Panc1 (cell line): ENCODE data around the gene SLC15A1. TPM values are rescaled to one million over a fixed set of nuclear protein-coding genes. Genes with fewer than 3 reads are reported as not detected.

Source experiments
- ATAC-seq: fragments of 200-7000 bp; cut with Tn5 transposase; 2 replicates; pipeline ENCODE4 v1.9.1; 2020; ENCODE audit warnings: mild to moderate bottlenecking, moderate library complexity
- BruUV-seq: library from RNA; stranded (reverse); fragments of 400-500 nt; replicated peaks from 2 replicates; lab custom pipeline; 2021; lab: Mats Ljungman, UMichigan
- CTCF ChIA-PET: fragments of 300-600 bp; sonication (Branson Sonifier 250); formaldehyde crosslinking; loops from one replicate; lab custom pipeline; 2022; ENCODE audit warnings: antibody characterized with exemption; lab: Charles Lee
- POLR2A ChIA-PET: fragments of 300-600 bp; sonication (Branson Sonifier 250); formaldehyde crosslinking; loops from one replicate; lab custom pipeline; 2022; ENCODE audit warnings: antibody characterized with exemption; lab: Charles Lee
- DNase-seq: peaks from one replicate; pipeline ENCODE4 v3.0.0-alpha.2; 2010; ENCODE audit warnings: low read depth, low spot score
- H3K27ac ChIP-seq: 2 replicates; pipeline ENCODE4 v1.5.1; 2011; ENCODE audit warnings: mild to moderate bottlenecking, low read length, inconsistent platforms
- H3K27me3 ChIP-seq: fragments of 200-500 bp; sonication (Bioruptor generic); 2 replicates; pipeline ENCODE4 v1.6.0; 2014; ENCODE audit warnings: low read length, inconsistent platforms; ENCODE audit not compliant: control insufficient read depth, insufficient read depth
- H3K36me3 ChIP-seq: fragments of 200-500 bp; sonication (Bioruptor generic); 2 replicates; pipeline ENCODE4 v1.5.1; 2014; ENCODE audit warnings: inconsistent platforms, mild to moderate bottlenecking, low read length, moderate library complexity; ENCODE audit not compliant: control insufficient read depth, insufficient read depth
- H3K4me1 ChIP-seq: 2 replicates; pipeline ENCODE4 v1.5.1; 2011; ENCODE audit warnings: inconsistent platforms, mild to moderate bottlenecking, low read length, moderate library complexity; ENCODE audit not compliant: control insufficient read depth, insufficient read depth
- H3K4me3 ChIP-seq, 2 experiments: 2 replicates each; pipeline ENCODE4 v1.5.1; 2011 to 2012; ENCODE audit warnings: low read depth in 2 of 2, low read length in 2 of 2, mild to moderate bottlenecking in 2 of 2, inconsistent platforms in 1 of 2, moderate library complexity in 1 of 2
- H3K9me3 ChIP-seq: fragments of 200-500 bp; sonication (Bioruptor generic); 2 replicates; pipeline ENCODE4 v1.5.1; 2014; ENCODE audit warnings: low read depth, mild to moderate bottlenecking, inconsistent platforms, low read length, moderate library complexity; ENCODE audit not compliant: control insufficient read depth, insufficient read depth
- POLR2AphosphoS5 ChIP-seq: IDR thresholded peaks from 2 replicates; pipeline ENCODE4 v1.6.1; 2012; ENCODE audit warnings: mild to moderate bottlenecking, low read depth, low read length, moderate library complexity
- REST ChIP-seq, 2 experiments: IDR thresholded peaks; 2 replicates each; pipeline ENCODE4 v1.6.1; 2011 to 2012; ENCODE audit warnings: low read depth in 2 of 2, control low read depth in 1 of 2, low read length in 1 of 2, mild to moderate bottlenecking in 1 of 2, moderate library complexity in 1 of 2; ENCODE audit not compliant: insufficient read depth in 1 of 2
- SIN3A ChIP-seq: IDR thresholded peaks from 2 replicates; pipeline ENCODE4 v1.6.1; 2012; ENCODE audit warnings: low read depth, mild to moderate bottlenecking, low read length, moderate library complexity, borderline replicate concordance; ENCODE audit not compliant: insufficient read depth
- TCF7L2 ChIP-seq: IDR thresholded peaks from 2 replicates; pipeline ENCODE4 v1.6.1; 2011; ENCODE audit warnings: mild to moderate bottlenecking, low read depth, low read length, inconsistent platforms
- in situ Hi-C: cut with HindIII; loops from 2 replicates; pipeline ENCODE4 v1.10.0; 2016; ENCODE audit warnings: low sequenced_read_pairs, low pct_unique_long_range_greater_than_20kb
- intact Hi-C: fragments of 100-400 bp; cut with micrococcal nuclease; formaldehyde crosslinking; loops from one replicate; pipeline ENCODE4 v1.10.0; 2022; ENCODE audit not compliant: unreplicated experiment
- total RNA-seq: library from RNA; stranded (reverse); gene quantifications from one replicate; pipeline ENCODE4 v1.2.1, GENCODE V29; 2021; ENCODE audit not compliant: unreplicated experiment
- TF ChIP-seq, protein P1 (sequence below): fragments of 450-650 bp; IDR thresholded peaks from 2 replicates; pipeline ENCODE4 v1.5.1; 2017; ENCODE audit warnings: mild to moderate bottlenecking

Gene SLC15A1
- total RNA-seq, 1 experiment from 2014 or later: 0.18 TPM

DNA sequence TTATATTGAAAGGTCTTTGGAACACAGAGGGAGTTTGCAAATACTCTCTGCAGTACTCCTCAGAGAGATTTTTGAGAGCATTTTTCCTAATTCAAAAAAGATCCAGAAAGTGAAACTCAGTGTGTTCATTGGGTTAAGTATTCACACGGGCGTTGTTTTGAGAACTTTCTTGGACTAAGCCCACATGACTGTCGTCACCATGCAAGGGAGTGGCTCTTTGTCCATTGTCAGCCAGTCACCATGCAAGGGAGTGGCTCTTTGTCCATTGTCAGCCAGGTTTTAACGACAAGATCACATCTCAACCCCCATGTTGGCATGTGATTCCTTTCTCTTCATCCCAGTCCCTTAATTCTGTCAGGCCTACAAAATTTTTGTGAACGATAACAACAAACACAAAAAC, 94.3 kb downstream of the SLC15A1 start:
- POLR2A ChIA-PET: no interaction called here
- no peak for TF ChIP-seq TCF7L2
- TF ChIP-seq POLR2AphosphoS5: no peak
- TF ChIP-seq REST (IDR thresholded peaks at IDR 0.05; ENCODE audit: insufficient read depth in 1 of 2, low read depth in 2 of 2, low read length in 1 of 2): no peak
- no peak for TF ChIP-seq SIN3A
- TF ChIP-seq, protein P1, sequence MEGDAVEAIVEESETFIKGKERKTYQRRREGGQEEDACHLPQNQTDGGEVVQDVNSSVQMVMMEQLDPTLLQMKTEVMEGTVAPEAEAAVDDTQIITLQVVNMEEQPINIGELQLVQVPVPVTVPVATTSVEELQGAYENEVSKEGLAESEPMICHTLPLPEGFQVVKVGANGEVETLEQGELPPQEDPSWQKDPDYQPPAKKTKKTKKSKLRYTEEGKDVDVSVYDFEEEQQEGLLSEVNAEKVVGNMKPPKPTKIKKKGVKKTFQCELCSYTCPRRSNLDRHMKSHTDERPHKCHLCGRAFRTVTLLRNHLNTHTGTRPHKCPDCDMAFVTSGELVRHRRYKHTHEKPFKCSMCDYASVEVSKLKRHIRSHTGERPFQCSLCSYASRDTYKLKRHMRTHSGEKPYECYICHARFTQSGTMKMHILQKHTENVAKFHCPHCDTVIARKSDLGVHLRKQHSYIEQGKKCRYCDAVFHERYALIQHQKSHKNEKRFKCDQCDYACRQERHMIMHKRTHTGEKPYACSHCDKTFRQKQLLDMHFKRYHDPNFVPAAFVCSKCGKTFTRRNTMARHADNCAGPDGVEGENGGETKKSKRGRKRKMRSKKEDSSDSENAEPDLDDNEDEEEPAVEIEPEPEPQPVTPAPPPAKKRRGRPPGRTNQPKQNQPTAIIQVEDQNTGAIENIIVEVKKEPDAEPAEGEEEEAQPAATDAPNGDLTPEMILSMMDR: no peak
- CTCF ChIA-PET: no interaction called here
- BruUV-seq: no TSS peak
- H3K27ac ChIP-seq: no peak overlapping the region
- H3K27me3 ChIP-seq: no peaks in the 10 kb centered on the region
- H3K9me3 ChIP-seq: no peaks in the 10 kb centered on the region
- no peak overlapping the region for H3K4me3 ChIP-seq
- intact Hi-C loops: loop anchor here (10.0 kb wide), 1 partner anchor 73 kb away; no protein-coding TSS in a partner anchor
- in situ Hi-C loops: no loop called here
- no peaks in the 10 kb centered on the region for H3K36me3 ChIP-seq
- DNase-seq (no peak), ATAC-seq (no peak)
- no peaks in the 10 kb centered on the region for H3K4me1 ChIP-seq

DNA sequence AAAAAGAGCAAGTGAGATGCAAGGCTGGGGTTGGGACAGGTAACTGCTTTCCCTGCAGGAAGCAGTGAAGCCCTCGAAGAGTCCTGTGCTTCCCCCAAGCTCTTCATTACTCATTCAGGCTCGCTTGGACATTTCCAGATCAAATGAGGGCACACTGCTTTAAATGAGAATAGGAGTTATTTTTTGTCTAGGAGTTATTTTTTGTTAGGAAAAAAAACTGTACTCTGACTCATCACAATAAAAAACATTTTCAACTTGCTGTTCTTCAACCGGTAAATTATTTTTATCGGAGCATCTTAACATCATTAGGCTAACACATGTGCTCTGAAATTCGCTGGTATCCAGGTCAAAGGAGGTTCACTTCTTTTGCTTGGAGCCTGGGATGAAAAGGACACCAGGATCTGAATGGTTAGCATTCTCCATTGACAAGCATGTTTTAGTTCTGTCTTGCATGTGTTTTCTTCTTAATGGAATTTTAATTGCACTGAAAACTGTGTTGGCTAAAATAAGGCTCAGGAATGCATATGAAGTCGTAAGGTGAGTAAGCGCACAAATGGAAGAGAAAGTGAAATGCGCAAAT, 94.9 kb downstream of the SLC15A1 start:
- no TSS peak for BruUV-seq
- intact Hi-C loops: loop anchor here (10.0 kb wide), 1 partner anchor 73 kb away; no protein-coding TSS in a partner anchor
- ATAC-seq: no peak
- ChIA-PET POLR2A (interaction anchor here (0.7 kb wide), 1 partner anchor 63 kb away, joined by 3 read pairs; no protein-coding TSS in a partner anchor), CTCF (no interaction called here)
- Histone ChIP-seq H3K27ac (no peak overlapping the region), H3K27me3 (no peaks in the 10 kb centered on the region), H3K36me3 (no peaks in the 10 kb centered on the region), H3K4me1 (no peaks in the 10 kb centered on the region), H3K9me3 (no peaks in the 10 kb centered on the region), H3K4me3 (no peak overlapping the region)
- in situ Hi-C loops: no loop called here
- TF ChIP-seq, protein P1: no peak
- no peak for TF ChIP-seq POLR2AphosphoS5
- TF ChIP-seq REST (IDR thresholded peaks at IDR 0.05; ENCODE audit: insufficient read depth in 1 of 2, low read depth in 2 of 2, low read length in 1 of 2): no peak
- TF ChIP-seq SIN3A: no peak
- TF ChIP-seq TCF7L2: no peak
- no peak for DNase-seq
